GM18526 (cell line): Measurements from ENCODE around the gene ZNF844.

Experiments used
- POLR2A ChIP-seq: IDR thresholded peaks from 3 replicates; pipeline ENCODE4 v1.6.1; 2011; ENCODE audit not compliant: insufficient read length; ENCODE audit errors: extremely low read depth

ZNF844 gene

DNA sequence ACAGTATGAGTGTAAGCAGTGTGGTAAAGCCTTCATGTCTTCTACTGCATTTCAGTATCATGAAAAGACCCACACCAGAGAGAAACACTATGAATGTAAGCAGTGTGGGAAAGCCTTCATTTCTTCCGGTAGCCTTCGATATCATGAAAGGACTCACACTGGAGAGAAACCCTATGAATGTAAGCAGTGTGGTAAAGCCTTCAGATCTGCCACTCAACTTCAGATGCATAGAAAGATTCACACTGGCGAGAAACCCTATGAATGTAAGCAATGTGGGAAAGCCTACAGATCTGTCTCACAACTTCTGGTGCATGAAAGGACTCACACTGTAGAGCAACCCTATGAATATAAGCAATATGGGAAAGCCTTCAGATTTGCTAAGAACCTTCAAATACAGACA is 12.8 kb downstream of the ZNF844 start:
- no peak for TF ChIP-seq POLR2A

DNA sequence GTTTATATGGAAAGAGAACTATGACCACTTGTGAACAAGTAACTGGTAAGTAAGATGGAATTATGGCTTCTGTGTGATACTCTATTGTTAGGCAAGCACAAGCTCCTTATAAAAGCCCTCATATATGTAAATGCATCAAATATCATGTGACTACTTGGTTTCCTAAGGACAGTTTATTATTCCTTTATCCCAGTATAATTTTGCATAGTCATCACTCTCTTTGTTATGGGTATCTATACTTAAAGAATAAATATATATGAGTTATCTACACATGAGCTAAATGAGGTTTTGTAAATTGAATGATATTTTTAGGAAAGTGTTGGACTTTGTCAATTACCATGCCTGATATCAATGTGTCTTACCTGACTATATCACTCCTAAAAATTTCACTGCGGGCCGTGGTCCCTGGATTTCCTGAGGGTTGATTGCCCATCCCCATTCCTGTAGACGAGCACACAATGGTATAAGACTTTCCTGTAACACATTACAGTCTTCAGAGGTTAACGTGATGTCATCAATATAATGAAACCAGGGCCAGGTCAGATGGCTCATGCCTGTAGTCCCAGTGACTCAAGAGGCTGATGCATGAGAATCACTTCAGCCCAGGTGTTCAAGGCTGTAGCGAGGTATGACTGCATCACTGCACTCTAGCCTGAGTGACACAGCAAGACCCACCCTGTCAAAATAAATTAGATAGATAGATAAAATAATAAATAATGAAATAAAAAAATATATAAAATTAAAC is 20.7 kb downstream of the ZNF844 start:
- TF ChIP-seq POLR2A: no peak

DNA sequence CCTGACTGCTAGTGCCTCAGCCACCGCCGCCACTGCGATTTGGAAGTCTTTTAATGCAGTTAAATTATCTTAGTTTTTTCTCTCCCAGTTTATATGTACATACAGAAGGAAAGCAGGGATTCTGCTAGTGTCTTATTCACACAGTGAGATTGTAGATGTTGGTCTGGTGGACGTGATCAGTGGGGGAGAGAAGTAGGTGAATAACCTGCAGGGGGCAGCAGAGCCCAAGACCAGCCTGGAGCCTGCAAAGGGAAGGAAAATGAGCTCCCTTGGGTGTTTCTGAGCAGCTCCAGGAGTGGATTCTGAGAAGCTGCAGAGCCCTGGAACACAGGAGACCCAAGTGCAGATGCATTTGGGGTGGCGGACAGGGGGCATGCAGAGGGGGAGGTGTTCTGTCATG is 26.3 kb downstream of the ZNF844 start:
- TF ChIP-seq POLR2A: no peak

DNA sequence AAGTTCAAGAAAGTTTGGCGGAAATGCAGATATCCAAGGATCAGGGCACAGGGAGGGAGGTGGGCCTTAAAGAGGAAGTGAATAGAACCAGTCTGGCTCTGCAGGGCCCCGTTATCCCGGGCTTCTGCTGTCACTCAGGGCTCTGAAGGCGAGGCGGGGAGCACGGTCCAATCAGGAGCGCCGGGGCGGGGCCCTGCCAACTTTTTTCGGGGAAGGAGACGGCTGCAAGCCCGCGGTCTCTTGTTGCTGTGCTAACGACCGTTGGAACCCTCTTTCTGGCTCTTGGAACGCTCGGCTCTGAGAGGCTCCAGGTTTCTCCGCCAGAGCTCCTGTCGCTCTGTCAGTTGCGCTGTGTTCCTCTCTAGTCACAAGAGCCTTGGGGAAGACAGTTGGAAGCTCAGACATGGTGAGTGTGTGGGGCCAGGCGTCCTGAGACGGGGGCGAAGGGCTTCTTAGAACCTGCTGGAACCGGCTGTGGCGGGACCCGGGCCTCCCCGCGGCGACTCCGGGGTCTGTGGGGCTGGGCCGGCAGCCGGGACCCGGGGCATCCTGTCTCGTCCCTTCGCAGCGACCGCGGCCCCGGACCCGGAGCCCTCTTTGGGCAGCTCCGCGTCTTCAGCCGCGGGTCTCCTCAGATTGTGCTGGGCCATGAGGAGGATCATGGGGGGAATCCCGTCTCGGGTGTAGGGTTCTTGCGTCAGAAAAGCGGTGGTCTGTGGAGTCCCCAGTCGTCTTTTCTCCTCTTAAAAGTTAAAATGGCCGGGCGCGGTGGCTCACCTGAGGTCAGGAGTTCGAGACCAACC is 27.7 kb downstream of the ZNF844 start:
- TF ChIP-seq POLR2A: peak; percentile 63

DNA sequence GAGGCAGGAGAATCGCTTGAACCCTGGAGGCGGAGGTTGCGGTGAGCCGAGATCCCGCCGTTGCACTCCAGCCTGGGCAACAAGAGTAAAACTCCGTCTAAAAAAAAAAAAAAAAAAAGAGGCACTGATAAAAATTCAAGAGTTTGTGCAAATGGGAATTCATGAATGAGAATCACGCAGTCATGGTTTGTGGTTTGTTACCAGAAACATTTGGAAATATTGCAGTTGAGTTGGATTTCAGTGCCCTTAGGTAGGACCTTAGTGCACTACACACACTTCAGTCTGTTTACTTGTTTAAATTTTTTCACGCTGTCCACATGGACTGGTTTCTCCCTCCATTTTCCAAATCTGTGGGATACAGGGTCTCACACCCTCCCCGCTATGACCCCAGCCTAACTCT is 28.4 kb downstream of the ZNF844 start:
- no peak for TF ChIP-seq POLR2A

DNA sequence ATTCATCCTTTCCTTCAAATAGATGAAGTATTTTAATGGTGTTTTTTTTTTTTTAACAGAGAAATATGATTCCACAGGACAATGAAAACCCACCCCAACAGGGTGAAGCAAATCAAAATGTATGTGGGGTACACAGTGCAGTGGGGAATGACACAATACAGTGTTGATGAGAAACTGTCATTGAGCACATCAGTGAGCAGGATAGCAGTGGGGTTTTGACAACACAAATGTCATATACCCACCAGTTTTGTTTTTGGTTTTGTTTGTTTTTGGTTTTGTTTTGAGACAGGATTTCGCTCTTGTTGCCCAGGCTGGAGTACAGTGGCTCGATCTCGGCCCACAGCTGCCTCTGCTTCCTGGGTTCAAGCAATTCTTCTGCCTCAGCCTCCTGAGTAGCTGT is 29.2 kb downstream of the ZNF844 start:
- TF ChIP-seq POLR2A: no peak

DNA sequence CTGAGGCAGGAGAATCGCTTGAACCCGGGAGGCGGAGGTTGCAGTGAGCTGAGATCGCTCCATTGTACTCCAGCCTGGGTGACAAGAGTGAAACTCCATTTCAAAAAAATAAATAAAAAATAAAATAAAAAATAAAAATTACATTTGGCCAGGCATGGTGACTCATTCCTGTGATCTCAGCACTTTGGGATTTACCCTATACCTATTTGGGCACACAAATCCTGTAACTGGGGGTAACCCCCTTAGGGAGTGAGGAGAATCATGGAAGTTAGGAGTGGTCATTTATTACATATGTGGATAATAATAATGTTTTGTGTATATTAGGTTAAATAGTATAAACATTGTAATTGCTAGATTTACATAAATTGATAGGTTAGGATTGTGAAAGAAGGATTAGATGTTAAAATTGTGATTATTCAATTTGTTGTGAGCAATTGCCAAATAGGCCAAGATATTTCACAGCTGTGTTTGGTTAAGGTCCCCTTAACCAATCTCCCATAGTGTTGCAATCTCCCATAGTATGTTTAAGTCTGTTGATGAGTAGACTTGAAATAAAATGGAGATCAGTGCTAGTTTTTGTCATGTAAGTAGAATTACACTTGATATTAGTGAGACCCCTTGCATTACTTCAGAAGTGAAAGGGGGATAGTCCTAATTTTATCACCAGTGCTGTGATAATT is 30.7 kb downstream of the ZNF844 start:
- TF ChIP-seq POLR2A: no peak

DNA sequence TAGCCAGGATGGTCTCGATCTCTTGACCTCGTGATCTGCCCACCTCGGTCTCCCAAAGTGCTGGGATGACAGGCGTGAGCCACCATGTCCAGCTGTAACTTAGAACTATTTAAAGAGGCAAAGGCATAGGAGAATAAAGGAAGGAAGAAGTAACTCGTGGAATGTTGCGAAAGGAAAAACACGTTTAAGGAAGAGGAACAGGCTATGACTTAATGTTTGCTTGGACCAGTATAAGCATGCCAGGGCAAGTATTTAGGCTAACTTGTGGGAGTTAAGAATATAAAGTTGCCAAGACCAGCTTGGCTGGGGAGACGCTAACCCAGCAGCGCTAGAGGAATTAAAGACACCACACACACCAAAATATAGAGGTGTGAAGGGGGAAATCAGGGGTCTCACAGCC is 33.5 kb downstream of the ZNF844 start:
- TF ChIP-seq POLR2A: no peak

DNA sequence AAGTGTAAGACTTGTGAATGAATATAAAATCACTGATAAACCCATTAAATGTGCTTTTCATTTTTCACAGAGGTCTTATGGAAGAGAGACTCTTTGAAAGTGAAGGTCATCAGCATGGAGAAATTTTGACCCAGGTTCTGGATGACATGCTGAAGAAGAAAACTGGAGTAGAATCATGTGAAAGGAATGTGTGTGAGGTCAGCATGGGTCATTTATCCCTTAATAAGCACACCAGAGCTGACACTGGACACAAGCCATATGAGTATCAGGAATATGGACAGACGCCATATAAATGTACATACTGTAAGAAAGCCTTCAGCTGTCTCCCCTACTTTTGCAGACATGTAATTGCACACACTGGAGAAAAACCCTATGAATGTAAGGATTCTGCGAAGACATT is 46.6 kb downstream of the ZNF844 start:
- no peak for TF ChIP-seq POLR2A

DNA sequence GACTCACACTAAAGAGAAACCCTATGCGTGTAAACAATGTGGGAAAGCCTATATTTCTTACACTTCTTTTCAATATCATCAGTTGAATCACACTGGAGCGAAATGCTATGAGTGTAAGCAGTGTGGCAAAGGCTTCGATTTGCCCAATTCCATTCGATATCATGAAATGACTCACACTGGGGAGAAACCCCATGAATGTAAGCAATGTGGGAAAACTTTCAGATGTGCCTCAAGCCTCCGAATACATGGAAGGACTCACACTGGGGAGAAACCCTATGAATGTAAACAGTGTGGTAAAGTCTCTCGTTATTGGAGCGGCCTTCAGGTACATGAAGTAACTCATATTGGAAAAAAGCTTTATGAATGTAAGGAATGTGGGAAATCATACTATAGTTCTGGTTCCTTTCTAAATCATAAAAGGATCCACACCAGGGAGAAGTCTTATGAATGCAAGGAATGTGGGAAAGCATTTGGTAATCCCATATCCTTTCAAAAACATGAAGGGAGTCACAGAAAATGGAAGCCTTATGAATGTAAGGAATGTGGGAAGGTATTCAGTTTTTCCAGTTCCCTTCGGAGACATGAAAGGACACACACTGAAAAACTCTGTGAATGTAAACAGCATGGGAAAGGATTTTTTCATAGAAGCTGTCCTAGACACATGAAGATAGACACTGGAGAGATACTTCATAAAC is 47.6 kb downstream of the ZNF844 start:
- no peak for TF ChIP-seq POLR2A

DNA sequence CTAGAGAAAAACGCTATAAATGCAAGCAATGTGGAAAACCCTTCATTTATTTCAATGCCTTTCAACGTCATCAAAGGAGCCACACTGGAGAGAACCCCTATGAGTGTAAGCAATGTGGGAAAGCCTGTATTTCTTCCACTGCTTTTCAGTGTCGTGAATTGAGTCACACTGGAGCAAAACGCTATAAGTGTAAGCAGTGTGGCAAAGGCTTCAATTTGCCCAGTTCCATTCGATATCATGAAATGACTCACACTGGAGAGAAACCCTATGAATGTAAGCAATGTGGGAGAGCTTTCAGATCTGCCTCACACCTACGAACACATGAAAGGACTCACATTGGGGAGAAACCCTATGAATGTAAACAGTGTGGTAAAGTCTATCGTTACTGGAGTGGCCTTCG is 48.2 kb downstream of the ZNF844 start:
- TF ChIP-seq POLR2A: no peak

DNA sequence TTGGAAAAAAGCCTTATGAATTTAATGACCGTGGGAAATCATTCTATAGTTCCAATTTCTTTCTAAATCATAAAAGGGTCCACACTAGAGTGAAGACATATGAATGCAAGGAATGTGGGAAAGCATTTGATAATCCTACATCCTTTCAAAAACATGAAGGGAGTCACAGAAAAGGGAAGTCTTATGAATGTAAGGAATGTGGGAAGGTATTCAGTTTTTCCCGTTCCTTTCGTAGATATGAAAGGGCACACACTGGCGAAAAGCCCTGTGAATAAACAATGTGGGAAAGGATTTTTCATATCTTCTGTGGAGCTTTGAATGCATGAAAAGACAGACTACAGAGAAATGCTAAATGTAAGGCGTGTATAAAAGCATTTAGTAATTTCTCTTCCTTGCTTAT is 48.6 kb downstream of the ZNF844 start:
- TF ChIP-seq POLR2A: no peak

DNA sequence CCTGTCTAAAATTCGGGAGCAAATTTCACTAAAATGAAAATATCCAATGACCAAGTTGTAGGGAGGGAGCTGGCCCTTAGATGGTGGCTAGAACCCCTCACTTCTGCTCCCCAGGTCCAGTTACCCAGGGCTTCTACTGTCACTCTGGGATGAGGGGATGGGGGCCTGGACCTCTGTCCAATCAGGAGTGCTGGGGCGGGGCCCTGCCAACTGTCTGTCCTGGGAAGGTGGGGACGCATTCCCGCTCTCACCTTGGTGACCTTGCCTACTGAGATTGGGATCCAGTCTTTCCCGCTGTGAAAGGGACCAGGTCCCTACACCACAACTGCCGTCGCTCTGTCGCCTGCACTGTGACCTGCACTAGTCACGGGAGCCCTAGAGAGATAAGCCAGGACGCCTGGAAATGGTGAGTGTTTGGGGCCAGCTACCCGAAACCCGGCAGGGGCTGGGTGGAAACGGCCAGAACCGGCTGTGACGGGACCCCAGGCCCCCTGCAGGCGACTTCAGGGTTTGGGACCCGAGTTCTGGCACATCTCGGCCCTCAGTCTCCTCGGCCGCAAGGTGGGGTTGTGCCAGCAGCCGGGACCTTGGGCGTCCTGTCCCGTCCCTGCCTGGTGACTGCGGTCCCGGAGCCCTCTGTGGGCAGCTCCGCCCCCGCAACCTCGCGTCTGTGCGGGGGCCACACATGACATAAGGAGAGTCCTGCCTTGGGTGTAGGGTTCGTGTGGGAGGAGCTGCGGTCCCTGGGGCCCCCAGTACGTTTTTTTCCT is 52.9 kb downstream of the ZNF844 start:
- TF ChIP-seq POLR2A: no peak

DNA sequence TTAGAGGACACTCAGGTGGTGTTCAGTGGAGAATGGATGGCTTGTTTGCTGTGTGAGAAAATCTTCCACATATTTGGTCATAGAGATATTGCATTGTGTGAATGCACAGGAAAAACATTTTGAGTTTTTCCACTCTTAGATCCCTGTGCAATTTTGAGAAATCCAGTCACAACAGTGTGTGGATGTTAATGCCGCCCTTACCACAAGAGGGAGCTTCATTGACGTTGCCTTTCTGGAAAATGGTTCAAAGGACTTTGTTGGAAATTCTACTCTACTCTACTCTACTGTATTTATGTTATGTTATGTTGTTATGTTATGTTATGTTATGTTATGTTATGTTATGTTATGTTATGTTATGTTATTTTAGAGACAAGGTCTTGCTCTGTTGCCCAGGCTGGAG is 62.2 kb downstream of the ZNF844 start:
- TF ChIP-seq POLR2A: no peak
